HG03139 (cell line): ENCODE measurements around the gene ADARB2.

Source experiments
- ATAC-seq: cut with Tn5 transposase; IDR thresholded peaks from one replicate; pipeline ENCODE4 v1.9.1; 2021; ENCODE audit not compliant: unreplicated experiment

Gene ADARB2

DNA sequence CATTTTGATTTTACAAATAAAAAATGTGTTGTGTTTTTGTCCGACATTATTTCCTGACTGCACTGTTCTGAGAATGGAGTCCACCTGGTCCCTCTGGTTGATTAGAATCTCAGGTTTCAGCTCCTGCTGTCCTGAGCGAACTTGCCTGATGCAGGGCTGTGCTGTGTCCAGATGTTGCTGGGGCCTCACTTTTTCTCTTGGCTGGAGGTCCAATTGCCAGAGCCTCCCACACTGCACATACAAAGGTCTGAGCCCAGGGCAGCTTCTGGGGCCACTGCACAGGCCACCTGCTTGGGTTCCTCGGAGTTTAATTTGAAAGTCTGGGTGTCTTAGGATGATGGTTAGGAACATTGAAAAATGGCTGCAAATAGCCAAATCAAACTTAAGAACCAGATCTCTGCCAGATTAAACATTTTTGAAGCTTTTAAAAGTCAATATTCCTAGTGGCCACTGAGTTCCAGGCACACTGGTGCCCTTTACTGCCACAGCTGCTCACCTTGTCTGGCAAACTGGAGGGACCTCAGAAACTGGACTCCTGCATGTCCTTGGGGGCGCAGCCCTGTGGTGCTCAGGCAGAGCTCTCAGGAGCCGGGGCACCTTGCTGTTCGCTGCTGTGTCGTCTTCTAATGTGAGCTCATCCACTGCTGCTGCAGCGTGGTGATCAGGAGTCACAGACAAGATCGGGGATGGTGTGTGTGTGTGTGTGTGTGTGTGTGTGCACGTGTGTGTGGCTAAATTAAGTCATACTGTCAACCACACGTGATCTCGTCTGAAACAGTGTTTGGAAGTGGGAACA is 606.1 kb downstream of the ADARB2 start:
- ATAC-seq, result no peak

DNA sequence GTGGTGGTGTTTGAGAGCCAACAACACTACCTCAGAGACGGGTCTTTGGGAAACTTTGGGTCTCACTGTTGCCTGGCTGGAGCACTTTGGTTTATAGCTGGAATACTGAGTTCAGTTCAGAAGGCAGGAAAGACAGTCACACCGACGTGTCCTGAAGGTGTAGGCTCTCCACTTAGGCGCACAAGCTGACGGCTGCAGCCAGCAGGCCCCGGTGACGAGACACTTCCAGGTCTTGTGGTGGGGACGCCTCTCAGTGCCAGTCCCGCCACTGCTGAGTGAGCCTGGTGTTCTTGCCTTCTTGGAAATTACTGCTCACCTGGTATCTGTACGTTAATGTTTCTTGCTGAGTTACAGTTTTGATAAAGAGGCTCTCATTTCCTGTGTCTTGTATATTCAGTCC is 607.1 kb downstream of the ADARB2 start:
- no peak for ATAC-seq

GRCh38 chr10:1128649-1129048 is 608.7 kb downstream of the ADARB2 start:
- ATAC-seq, result no peak

GRCh38 chr10:1128115-1128514 is 609.2 kb downstream of the ADARB2 start:
- ATAC-seq, result no peak

DNA sequence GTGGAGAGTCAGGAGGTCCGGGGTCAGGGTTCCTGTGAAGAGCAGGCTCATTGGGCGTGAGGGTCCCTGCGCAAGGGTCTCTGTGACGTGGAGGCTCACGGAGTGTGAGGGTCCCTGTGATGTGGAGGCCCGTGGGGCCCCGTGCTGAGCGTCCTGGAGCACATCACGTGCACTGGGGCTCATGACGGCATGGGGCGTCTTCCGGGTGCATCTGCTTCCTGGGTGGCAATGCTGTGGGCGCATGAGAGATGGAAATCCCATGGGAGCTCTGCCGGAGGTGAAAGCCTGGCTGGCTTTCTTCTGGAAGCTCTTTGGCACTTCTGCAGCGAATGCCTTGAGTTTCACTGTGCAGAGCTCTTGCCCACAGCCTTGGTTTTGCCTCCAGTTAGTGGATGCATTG is 609.7 kb downstream of the ADARB2 start:
- no peak for ATAC-seq
